Measurements from ENCODE around the gene TEX22.

The TEX22 gene

DNA sequence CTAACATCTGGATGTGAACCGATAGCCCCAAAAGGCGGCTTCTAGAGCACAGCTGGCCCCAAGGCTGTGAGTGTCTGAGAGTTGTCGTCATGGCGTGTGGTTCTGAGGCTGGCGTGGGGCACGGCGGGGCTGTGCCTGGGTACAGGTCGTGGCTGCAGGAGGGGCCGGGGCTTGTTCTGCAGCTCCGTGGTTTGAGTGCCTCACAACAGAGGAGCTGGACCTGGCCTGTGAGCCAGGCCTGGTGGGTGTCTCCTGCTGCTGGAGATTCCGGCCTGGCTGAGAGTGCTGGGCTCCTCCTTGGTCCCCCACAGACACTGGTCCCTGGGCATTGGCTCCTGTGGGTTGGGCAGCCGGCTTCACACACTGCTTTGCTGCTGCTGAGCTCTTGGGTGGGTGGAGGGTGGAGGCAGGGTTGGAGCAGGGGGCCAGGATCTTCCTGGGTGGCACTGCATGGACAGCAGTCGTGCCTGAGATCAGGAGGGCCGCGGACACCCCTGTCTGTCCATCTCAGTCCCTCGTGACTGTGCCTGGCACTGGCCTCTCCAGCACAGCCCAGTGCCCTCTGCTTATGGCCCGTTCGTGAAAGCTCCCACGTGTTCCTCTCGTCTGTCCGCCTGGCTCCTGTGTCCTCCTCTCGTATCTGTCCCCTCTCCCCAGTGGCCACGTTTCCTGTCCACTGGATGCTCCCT is 31.8 kb upstream of the TEX22 start:
- DNase-seq = peak in 11 of 56 donors; percentile 20 to 55 (median 34)

- no peak for DNase-seq
These were observed 31.0 kb upstream of the TEX22 start for GRCh38 chr14:105367116-105368031.

- no peak for DNase-seq
These were observed 30.3 kb upstream of the TEX22 start for GRCh38 chr14:105368032-105368417.

DNA sequence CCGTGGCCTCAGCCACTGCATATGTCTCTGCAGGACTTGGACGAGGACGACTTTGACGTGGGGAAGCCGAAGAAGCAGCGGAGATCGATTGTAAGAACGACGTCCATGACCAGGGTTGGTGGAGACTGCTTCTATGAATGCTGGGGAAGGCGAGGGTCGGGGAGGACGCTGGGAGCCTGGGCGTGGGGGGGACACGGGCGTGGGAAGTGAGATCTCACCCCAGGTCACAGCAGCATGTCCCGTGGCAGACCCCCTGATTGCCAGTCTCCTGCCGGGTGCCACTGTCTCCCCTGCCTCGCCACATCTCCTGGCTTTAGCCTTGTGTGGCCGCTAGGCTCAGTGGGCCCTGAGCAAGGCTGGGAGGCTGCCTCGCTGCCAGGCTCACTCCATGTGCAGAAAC is 29.9 kb upstream of the TEX22 start:
- DNase-seq = no peak

DNA sequence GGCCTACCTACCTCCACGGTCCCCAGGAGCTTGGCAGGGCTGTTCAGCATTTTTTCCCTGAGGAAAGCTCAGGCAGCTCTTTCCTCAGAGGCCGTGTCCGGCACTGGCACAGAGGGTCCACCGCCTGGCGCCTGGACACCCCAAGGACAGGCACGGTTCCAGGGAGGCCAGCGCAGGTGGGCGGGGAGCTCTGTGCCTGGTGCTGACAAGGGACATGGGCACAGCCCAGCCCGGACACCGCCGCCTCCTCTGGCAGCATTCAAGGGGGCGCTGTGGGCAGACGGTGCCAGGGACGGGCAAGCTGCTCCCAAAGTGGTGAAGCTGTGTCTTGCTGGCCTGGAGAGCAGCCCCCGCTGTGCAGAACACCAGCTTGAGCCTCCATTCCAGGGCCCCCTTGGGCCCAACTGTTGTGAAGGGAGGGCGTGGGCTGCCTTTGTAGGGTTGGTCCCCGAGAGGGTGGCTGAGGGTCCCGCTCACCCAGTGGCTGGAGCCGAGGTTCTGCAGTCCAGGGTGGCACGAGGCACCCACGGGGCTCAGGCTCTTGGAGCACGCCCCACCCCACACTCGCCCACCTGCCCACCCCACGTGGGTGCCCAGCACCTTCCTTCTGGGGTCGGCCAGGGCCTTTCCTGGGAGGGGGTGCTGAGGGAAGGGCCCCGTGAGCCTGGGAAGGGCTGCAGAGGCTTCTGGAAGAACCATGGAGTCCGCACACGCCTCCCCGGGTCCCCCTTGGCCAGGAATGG is 29.3 kb upstream of the TEX22 start:
- DNase-seq = no peak

DNA sequence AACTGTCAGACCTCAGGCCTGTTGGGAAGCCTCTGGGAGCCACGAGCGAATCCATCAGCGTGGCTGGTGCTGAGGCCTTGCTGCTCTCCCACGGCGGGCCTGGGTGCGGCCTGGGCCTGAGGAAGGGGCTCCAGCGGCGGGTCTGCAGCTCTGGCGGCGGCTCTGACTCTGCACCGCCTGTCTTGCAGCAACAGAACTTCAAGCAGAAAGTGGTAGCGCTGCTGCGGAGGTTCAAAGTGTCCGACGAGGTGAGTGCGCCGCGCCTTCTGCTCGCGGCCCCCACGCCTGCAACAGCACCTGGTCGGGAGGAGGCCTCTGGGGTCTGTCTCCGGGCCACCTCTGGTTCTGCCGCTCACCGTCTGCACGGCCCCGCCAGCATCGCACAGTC is 28.7 kb upstream of the TEX22 start:
- no peak for DNase-seq

GRCh38 chr14:105374389-105374788 is 23.9 kb upstream of the TEX22 start:
- DNase-seq = no peak

DNA sequence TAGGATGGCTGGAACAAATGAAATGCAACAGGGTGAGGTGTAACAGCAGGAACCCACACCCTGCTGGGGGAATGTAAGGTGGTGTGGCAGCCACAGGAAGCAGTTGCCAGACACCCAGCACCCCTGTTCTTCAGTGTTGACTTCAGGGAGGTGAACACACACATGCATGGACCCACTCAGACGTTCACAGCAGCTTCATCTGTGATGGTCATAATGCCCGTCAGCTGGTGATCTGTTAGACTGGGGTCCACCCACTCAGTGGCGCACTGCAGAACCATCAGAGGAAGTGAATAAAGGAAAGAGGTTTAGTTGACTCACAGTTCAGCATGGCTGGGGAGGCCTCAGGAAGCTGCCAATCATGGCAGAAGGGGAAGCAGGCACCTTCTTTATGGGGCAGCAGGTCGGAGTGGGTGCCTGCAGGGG is 22.7 kb upstream of the TEX22 start:
- no peak for DNase-seq

DNA sequence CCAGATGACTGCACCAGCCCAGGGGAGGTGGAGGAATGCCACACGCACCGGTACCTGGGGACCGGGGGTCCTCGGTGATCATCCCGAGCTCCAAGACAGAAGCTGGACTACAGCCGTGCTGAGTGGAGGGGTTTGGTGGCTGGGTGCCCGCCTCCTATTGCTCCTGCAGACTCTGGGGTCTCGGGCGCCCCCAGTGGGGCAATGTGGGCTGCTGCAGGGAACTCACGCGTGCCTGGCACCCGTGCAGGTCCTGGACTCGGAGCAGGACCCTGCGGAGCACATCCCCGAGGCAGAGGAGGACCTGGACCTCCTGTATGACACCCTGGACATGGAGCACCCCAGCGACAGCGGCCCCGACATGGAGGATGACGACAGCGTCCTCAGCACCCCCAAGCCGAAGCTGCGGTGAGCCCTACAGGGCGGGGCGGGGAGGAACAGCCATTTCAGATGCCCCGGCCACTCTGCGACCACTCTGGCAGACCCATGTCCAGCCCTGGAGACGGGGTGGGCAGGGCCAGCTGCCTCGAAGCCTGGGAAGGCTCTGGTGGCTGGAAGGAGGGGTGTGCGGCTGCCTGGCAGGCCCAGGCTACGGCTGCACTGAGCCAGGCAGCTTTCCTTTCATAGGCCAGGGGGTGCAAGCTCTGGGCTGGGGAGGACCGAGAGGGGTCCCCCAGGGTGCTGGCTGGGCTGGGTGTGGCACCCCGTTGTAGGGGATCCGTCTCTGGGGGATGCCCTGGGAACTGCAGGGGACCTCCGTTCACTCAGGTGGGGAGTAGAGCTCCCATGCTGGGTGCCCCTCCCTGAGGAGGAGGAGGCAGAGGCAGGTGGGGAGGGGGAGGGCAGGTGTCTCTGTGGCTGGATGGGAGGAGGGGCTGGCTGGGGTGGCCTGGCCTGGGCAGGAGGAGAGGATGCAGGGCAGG is 21.6 kb upstream of the TEX22 start:
- DNase-seq = no peak

GRCh38 chr14:105377555-105378182 is 20.7 kb upstream of the TEX22 start:
- no peak for DNase-seq

GRCh38 chr14:105378199-105378598 is 20.1 kb upstream of the TEX22 start:
- no peak for DNase-seq

DNA sequence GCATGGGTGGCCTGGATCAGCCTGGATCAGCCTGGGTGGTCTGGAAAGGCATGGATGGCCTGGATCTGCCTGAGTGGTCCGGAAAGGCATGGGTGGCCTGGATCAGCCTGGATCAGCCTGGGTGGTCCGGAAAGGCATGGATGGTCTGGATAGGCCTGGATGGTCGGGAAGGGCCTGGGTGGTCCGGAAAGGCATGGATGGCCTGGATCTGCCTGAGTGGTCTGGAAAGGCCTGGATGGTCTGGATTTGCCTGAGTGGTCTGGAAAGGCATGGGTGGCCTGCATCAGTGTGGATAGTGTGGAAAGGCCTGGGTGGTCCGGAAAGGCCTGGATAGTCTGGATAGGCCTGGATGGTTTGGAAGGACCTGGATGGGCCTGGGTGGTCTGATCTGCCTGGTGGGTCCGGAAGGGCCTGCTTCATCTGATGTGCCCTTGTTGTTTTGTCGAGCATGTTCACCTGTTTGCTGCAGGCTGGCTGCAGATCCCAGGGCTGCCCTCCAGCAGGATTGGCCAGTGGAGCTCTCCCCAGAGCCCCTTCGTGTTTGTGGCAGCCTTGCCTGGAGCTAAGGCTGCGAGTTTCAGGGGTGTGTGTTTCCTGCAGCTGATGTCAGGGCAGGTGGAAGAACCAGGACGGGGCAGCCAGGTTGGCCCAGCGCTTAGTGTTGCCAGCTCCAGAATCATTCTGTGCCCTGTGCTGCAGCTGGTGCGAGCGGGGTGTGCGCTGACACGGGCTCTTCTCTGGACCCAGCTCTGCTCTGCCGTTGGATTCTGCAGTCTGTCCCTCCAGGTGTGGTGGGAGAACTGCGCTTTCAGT is 19.3 kb upstream of the TEX22 start:
- DNase-seq = no peak

GRCh38 chr14:105379946-105380345 is 18.4 kb upstream of the TEX22 start:
- no peak for DNase-seq

DNA sequence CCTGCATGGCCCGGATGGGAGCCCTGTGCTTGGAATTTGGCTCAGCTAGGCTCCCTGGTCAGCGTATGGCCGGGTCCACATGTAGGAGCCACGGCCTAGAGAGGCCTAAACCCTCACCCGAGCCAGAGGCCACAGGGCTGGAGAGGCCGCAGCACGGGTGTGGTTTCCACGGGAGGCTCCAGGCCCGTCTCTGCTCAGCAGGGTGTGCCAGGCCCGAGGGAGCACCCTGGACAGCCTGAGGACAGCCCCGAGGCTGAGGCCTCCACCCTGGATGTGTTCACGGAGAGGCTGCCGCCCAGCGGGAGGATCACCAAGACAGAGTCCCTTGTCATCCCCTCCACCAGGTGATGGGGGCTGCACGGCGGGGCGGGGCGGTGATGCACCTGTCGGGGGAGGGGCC is 17.6 kb upstream of the TEX22 start:
- DNase-seq = no peak

DNA sequence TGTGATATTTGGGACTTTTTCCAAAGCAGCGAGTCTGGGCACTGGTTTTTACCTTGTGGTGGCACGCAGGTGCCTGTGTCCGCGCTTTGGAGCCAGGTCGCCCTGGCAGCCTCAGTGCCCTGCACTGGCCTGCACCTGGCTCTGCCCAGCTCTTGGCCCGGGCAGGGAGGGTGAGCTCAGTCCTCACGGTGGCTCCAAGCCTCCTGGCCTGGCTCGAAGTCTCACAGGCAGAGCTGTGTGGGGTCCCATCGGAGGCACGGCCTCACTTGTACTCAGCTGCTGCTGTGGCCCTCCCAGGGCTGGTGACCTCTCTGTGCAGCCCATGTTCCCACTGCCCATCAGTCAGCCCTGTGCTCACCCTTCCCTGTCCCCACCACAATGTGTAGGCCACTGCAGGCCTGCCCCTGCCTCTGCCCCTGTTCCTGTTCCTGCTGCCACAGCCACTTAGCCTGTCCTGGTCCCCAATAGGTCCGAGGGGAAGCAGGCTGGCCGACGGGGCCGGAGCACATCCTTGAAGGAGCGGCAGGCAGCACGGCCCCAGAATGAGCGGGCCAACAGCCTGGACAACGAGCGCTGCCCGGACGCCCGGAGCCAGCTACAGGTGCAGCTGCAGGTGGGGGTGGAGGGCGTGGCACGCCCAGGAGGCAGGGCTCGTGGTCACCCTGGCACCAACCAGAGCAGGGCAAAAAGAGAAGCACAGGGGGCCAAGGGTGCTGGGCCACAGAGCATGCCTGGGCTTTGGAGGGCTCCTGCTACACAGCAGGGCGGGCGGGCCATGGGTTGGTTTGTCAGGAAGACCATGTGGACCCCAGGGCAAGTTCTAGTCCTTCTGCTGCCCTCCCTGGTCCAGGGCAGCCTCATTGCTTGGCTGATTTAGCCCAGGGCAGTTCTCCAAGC is 16.6 kb upstream of the TEX22 start:
- DNase-seq = no peak

GRCh38 chr14:105382343-105383082 is 15.8 kb upstream of the TEX22 start:
- DNase-seq = no peak

DNA sequence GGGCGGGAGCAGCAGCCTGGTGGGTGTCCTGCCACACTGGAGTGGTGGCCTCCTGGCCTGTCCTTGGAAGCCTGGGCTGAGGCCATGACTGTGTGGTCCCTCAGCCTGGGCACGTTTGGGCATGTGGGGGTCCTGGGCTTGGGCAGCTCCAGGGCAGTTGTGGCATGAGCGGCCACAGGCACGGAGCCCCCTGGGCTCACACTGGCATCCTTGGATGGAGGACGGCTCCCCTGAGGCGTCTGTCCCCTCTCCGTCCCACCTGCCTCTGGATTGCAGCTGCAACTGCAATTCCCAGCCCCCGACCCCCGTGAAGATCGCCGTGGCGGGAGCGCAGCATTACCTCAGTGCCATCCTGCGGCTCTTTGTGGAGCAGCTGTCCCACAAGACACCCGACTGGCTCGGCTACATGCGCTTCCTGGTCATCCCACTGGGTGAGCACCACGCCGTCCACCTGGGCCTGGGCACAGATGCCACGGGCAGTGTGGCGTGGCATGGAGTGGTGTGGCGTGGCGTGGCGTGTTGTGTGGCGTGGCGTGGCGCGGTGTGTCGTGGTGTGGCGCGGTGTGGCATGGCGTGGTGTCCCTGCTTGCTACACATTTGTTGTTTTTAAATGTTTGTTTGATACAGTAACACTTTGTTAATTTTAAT is 15.1 kb upstream of the TEX22 start:
- DNase-seq = no peak
